Measurements from ENCODE around the gene SLC6A3.

Gene SLC6A3

GRCh38 chr5:1437226-1437829 is 7.9 kb downstream of the SLC6A3 start:
- peak; percentile 7 for TF ChIP-seq CTCF (IDR thresholded peaks at IDR 0.05; ENCODE audit: low read depth, low read length, missing control alignments)
- H3K4me3 ChIP-seq (replicated peaks; ENCODE audit: low read depth, low read length), result no peak overlapping the region
- DNase-seq (ENCODE audit: extremely low read depth, low read depth), result no peak

GRCh38 chr5:1436681-1437080 is 8.6 kb downstream of the SLC6A3 start:
- DNase-seq (ENCODE audit: extremely low read depth, low read depth), result no peak
- no peak overlapping the region for H3K4me3 ChIP-seq (replicated peaks; ENCODE audit: low read depth, low read length)
- TF ChIP-seq CTCF (IDR thresholded peaks at IDR 0.05; ENCODE audit: low read depth, low read length, missing control alignments), result no peak

GRCh38 chr5:1436036-1436435 is 9.2 kb downstream of the SLC6A3 start:
- no peak for TF ChIP-seq CTCF (IDR thresholded peaks at IDR 0.05; ENCODE audit: low read depth, low read length, missing control alignments)
- no peak overlapping the region for H3K4me3 ChIP-seq (replicated peaks; ENCODE audit: low read depth, low read length)
- DNase-seq (ENCODE audit: extremely low read depth, low read depth), result no peak

- DNase-seq (ENCODE audit: extremely low read depth, low read depth), result no peak
- H3K4me3 ChIP-seq (replicated peaks; ENCODE audit: low read depth, low read length), result no peak overlapping the region
- TF ChIP-seq CTCF (IDR thresholded peaks at IDR 0.05; ENCODE audit: low read depth, low read length, missing control alignments), result no peak
Measured at GRCh38 chr5:1435369-1435768, 9.9 kb downstream of the SLC6A3 start.

- H3K4me3 ChIP-seq (replicated peaks; ENCODE audit: low read depth, low read length), result no peak overlapping the region
- DNase-seq (ENCODE audit: extremely low read depth, low read depth), result no peak
- TF ChIP-seq CTCF (IDR thresholded peaks at IDR 0.05; ENCODE audit: low read depth, low read length, missing control alignments), result no peak
Measured at GRCh38 chr5:1432296-1432695, 12.9 kb downstream of the SLC6A3 start.

- no peak for TF ChIP-seq CTCF (IDR thresholded peaks at IDR 0.05; ENCODE audit: low read depth, low read length, missing control alignments)
- H3K4me3 ChIP-seq (replicated peaks; ENCODE audit: low read depth, low read length), result no peak overlapping the region
- no peak for DNase-seq (ENCODE audit: extremely low read depth, low read depth)
Measured at GRCh38 chr5:1431896-1432295, 13.3 kb downstream of the SLC6A3 start.
